Glomerular visceral epithelial cell (primary cell): ENCODE data around the gene BORCS5.
A peak's percentile ranks its signal among the peaks of the same experiment; 100 is the strongest.

Experiments
- DNase-seq: peaks from one replicate; pipeline ENCODE4 v3.0.0-alpha.2; 2016; ENCODE audit errors: extremely low spot score

BORCS5 gene

DNA sequence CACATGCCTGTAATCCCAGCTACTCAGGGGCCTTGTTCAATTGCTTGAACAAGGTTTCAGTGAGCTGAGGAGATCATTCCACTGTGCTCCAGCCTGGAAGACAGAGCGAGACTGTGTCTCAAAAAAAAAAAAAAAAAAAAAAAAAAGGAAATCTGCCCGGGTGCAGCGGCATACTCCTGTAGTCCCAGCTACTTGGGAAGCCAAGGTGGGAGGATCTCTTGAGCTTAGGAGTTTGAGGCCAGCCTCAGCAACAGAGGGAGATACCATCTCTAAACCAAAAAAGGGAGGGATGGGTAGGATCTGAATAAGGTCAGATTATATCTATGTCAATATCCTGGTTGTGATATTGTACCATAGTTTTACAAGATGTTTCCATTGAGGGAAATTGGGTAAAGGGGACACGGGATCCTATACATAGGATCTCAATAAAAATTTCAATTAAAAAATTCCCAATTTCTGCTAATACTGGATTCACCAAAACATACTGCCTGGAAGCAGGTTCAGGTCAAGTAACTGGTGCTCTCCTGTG lies 76.4 kb downstream of the BORCS5 start:
- no peak for DNase-seq

DNA sequence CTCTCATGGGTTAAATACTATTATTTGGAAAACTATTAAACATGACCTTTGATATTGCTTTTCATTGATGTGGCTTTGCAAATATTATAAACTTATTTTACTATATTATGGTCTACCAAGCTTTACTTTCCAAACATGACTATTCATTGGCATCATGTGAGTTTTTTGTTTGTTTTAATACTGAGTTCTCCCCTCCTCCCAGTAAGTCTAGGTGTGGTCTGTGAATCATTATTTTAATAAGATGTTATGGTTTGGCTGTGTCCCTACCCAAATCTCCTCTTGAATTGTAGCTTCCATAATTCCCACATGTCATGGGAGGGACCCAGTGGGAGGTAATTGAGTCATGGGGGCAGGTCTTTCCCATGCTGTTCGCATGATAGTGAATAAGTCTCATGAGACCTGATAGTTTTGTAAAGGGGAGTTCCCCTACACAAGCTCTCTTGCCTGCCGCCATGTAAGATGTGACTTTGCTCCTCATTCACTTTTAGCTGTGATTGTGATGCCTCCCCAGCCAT lies 80.0 kb downstream of the BORCS5 start:
- no peak for DNase-seq

DNA sequence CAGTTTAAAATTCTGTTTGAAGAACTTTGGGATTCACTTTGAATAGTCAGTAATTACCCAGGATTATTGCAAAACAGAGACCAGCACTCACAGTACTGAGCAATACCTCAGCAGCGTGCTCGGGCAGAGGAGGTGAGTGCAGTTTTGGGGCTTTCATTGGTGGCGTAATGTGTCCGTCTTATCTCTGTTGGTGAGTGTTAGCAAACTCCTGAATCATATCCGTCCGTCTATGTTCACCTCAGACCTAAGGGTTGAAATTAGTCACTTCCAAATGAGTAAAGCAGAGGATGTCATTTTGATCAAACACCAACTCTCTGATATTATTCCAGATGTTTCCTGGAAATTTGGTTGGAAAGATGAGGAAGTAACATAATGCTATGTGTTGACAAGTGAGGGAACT lies 82.8 kb downstream of the BORCS5 start:
- DNase-seq: peak; percentile 17

DNA sequence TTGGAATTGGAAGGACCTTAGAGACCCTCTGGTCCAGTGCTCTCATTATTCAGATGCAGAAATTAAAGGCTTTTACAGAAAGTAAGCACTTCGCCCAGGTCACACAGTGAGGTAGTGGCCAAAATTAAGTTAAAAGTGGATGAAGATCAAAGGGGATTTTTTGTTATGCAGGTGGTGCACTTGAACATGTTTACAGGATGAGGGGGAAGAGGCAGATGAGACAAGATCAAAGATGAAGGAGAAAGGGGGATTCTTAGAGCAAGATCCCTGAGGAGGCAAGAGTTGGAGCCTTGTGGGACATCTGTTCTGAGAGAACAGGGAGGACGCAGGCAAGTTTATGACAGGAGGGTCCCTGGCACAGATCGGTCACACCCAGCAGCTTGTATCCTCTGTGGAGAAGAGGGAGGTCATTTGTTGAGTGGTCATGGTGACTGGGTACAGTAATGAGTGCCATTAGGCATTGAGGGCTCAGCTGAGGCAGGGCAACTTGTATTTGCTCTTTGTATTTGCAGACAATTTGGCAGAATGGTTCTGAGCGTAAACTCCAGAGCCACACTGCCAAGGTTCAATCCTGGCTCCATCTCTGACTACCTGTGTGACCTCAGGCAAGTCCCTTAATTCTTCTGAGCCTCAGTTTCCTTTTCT lies 84.0 kb downstream of the BORCS5 start:
- no peak for DNase-seq

DNA sequence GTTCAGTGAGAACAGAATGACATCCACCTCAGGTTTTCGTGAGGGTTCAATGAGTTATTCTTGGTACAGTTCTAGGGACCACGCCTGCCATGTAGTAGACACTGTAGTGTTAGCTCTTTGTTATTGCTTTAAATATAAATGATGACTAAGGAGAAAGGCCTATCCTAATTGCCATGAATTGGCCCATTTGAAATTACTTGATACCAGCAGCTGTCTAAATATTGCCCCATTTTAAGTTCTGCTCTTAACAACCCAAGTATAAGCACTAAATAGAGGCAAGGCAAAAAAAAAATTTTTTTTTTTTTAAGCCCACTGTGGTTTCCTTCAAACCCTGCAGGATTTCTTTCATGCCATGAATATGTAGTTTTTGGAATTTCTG lies 84.5 kb downstream of the BORCS5 start:
- DNase-seq: no peak

DNA sequence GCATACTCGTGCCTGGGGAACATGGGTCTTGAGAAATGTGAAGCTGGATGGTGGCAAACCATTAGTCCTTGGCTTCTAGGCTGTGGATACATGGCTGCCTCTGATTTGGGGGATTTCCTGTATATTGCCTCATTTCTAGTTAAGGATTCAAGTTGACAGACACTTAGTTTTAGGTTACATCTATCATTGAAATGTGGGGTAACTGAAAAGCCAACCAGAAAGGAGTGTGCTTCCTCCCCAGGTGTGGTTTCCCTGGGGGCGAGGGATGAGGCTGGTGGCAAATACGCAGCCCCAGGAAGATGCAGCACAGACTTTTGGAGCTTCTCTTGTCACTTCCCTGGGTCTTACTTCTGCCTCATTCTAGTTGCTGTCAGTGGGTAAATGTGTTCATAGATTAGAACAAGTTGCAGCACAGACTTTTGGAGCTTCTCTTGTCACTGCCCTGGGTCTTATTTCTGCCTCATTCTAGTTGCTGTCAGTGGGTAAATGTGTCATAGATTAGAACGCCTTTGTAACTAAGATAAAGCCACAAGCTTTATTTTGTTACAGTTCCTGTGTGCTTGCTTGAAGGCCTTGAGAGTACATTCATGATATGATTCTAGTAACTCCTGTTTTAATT lies 85.1 kb downstream of the BORCS5 start:
- no peak for DNase-seq

DNA sequence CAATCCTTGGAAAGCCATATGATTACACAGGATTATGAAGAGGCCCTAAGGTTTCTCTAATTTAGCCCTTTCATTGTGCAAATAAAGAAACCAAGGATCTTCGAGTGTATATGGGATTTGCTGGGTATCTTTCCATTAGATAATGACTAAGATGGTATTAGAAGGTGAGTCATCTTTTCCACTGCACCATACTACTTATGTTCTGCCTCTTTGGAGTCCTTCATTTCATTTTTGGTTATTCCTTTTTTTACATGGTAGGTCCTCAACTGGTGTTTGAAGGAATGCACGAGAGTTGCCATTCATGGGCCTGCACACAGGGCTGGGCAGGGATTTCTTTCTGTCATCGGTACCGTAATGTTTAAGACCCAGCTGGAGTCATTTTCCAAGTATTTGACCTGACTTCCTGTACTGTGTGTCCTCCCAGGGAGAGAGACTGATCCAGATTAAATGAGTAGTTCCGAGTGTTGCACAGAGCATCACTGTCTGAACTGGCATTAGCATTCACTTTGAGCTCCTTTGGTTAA lies 85.7 kb downstream of the BORCS5 start:
- DNase-seq: no peak

DNA sequence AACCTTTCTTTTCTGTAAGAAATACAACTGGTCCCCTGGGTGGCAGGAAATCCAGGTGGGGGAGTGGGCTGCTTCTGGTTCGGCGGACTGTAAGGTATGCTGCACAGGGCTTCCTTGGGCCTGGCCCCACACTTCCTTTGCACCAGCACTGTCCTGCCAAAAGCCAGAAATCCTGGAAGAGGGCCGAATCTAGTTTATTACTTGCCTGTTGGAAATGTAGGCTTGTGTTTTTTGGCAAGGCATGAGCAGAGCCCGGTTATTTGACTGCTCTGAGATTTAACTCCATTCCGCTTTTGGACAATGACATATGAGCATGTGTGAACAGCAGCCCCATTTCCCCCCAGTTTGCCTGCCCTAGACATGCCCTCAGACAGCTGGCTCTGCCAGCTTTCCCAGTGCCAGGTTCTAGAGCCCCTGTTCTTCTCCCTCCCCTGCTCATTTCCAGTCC lies 86.6 kb downstream of the BORCS5 start:
- no peak for DNase-seq

DNA sequence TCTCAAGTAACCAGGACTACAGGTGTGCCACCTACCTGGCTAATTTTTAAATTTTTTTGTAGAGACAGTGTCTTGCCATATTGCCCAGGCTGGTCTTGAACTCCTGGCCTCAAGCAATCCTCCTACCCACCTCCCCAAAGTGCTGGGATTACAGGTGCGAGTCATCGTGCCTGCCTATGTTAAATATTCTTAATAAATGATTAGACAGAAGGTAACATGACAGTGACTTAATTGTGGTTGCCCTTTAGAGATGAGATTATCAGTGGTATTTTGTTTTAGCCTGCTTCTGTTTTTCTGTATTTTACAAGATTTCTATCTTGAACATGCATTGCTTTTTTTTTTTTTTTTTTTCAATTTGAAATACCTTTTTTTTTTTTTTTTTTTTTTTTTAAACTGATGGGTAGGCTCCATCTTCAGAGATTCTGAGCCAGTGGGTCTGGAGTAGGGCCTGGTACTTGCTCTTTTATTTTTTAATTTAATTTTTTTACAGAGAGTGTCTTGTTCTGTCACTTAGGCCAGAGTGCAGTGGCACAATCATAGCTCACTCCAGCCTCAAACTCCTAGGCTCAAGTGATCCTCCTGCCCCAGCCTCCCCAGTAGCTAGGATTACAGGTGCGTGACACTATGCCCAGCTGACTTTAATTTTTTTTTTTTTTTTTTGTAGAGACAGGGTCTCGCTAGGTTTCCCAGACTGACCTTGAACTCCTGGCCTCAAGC lies 88.4 kb downstream of the BORCS5 start:
- peak; percentile 19 for DNase-seq

DNA sequence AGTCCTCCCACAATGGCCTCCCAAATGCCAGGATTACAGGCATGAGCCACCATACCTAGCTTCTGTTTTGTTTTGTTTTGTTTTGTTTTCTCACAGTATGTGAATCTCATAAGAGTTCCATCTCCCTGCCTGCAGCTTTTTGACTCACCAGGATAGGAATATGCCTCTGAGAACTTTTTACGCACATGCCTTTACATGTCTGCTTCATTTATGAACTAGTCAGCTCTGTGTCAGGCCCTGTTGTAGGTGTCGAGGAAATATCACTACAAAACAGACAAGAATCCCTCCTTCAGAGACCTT lies 89.0 kb downstream of the BORCS5 start:
- DNase-seq: no peak

DNA sequence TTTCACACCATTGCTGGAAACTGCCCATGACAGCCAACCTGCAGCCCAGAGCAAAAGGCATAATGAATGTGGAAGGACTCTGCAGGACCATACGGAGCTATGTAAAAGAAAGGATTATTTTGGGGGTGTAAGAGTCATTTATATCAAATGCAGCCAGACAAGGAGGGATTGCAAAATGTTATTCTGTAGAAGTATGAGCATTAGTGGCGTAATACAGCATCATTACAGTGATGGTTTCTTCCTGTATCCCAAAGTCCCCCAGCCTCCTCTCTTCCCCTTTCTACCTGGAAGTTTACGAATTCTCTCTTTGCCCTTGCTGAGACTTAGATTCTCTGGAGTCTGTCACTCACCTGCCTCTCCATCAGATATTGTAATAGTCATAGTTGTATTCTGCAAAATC lies 89.9 kb downstream of the BORCS5 start:
- no peak for DNase-seq

DNA sequence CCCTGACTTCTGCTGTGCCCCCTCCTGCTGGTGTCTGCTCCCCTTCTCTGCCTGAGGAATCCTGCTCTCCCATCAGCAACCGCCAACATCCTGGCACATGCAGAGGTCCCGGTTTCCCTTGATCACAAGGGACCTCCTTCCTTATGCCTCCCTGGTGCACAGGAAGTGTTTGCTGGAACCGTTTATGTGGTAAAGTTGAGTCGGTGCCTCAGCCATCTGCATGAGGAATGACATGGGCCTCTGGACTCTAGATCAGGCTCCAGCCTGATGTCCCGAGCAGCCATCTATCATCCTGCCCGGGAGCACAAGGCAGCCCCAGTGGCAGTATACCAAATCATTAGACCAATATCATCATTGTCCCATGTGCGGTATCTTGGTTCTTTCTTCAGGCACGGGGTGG lies 90.4 kb downstream of the BORCS5 start:
- DNase-seq: no peak

DNA sequence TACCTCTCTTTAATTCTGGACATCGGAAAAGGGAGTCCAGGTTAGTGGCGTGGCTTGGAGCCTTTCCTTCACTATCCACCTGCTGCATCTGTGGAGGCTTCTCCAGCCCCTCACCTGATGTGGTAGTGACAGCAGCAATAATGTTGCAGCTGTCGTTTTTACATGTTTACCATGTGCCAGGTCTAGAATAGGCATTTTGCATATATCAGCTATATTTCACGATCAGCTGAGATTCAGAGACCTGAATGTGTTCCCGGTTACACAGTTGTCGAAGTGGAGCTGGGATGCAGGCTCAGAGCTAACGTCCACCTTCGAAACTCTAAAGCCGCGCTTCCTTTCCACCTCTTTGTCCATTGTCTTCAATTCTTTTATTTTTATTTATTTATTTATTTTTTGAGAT lies 91.0 kb downstream of the BORCS5 start:
- no peak for DNase-seq

DNA sequence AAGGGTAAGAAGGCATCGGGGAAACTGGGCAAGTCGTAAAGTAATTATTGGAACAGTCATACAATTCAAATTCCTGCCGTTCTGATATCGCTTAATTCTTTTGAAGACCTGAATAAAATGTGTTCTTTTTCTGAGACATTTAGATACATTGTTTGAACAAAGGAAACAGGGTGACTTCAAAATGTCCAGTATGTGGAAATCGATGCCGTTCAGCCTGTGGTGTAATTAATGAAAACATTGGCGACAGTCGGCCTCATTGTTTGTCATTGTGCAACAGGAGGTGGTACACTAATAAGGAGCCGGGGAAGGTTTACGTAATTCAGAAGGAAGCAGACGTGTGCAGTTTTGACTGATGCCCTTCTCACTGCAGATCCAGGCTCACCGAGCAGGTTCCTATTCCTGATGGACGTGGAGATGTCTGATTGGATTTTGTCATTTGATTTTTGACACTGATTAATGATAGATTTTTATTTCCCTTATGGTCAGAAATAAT lies 92.7 kb downstream of the BORCS5 start:
- DNase-seq: no peak

DNA sequence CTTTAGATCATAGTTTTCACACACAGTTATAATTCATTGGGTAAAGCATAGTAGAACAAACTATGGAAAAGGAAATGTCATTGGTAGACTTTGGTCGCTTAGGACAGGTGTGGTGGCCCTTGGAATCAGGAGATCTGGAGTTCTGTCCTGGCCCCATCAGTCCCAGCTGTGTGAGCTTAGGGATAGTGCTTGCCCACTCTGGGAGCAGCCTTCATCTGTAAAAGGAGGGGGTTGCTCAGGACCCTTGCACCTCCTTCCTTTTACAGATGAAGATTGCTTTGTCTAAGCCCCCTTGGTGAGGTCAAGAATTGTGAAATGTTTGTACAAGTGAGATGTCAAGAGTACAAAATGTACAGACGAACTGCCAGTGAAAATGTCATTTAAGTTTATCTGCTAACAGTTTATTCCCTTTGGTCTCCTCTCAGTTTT lies 93.2 kb downstream of the BORCS5 start:
- DNase-seq: no peak

DNA sequence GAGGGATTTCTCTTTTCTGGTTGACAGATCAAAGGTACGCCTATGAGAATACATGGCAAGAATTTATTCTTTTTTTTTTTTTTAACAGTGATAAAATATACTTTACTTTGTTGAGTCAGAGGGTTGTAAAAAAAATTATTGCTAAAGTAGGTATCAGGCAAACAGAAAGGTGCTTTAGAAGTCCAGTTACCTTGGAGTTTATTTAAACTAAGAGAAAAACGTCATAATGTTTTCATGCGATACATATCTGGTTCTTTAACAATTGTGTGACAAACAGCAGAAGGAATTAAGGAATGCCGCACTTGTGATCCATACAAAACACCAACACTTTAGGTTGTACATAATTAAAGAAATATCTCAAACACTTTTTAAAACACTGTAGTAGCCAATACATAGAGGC lies 94.2 kb downstream of the BORCS5 start:
- no peak for DNase-seq

DNA sequence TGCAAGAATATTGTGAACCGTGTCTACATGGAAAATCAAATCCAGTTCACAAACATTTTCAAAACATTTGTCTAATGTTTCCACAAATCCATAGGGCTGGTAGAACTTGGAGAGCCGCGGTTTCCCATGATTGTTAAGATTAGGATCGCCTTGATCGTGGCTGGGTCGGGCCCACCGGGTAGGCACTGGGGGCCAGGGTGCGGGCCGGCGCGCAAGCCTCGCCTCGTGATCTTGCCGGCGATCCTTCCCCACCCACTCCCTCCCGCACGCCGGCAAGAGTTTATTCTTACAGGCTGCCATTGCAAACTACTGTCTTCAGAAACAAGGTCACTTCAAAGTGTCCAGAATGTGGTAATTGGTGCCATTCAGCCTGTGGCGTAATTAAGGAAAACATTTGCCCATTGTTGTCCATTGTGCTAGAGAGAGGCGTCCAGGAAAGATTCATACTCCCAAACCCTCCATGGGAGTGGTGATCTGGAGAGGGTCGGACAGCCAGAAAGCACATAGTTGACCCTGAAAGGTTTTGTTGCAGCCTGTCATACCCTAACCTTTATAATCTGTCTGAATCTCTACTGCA lies 95.5 kb downstream of the BORCS5 start:
- DNase-seq: no peak

DNA sequence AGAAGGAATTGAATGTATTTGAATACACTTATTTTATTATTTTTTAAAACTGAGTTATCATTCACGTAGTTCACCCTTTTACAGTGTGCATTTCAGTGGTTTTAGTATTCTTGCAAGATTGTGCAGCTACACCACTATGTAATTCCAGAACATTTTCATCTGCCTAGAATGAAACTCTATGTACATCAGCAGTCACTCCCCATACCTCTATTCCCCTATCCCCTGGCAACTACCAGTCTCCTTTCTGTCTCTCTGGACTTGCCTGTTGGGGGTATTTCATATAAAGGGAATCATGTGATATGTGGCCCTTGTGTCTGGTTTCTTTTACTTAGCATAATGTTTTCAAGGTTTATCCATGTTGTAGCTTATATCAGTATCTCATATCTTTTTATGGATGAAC lies 96.8 kb downstream of the BORCS5 start:
- no peak for DNase-seq

DNA sequence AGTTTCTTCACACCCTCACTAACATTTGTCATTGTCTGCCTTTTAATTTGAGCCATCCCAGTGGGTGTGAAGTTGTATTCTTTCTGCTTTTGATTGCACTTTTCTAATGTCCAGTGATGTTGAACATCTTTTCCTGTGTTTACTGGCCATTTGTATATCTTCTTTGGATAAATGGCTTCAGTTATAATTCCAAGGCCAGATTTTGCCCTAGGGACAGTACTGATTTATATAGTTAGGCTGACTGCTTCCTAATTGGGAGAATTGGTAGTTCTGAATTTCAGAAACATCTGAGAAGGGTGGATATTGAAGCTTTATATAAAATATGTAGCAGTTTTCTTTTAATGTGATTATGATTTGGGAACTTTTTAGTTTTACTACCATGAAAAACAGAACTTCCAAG lies 97.4 kb downstream of the BORCS5 start:
- no peak for DNase-seq

DNA sequence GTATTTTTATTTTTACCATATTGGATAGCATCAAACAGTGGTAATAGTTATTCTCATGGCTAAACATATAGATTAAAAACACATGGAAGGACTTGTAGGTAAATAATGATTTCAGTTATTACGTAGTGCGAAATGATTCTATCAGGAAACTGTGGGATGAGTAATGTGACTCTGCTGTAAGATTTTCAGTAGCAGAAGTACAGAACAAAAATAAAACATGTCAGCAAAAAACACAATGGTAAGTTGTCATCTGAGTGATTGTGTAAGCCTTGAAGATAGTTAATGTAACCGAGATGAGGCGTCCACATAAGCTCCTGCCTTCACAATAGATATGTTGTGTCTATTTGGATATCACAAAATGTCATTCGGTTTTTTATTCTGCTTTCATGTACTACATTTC lies 99.8 kb downstream of the BORCS5 start:
- no peak for DNase-seq

DNA sequence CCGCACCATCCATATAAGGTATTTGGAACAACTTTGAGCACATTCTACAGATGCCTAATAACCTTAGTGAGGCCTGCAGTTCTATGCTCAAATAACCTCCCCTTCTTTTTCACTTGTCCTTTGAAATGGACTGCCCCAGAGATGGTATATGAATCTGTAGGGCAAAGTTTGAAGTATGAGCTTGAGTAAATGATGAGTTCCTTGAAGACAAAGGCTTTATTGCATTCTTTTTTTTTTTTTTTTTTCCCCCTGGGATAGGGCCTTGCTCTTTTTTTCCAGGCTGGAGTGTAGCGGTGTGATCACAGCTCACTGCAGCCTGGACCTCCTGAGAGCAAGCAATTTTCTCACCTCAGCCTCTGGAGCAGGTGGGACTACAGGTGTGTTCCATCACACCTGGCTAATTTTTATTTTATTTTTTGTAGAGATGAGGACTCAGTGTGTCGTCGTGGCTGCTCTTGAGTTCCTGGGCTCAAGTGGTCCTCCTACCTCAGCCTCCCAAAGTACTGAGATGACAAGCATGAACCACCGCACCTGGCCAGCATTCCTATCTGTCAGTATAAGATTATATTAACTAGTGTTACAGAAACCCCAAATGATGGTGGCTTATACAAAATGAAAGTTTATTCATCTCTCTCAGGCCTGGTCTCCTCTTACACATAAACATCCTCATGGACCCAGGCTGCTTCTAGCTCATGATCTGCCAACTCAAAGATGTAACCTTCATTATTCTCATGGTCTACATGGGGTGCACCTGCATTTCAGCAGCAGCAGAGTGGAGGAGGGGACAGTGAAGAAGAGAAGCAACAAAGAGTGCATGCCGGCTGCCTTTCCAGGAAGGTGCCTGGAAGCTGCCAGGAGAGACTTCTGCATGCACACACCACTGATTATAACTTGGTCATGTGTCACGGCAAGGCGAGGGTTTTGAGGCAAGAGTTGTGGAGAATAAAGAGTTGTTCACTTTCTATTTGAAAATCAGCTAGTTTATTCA lies 104.4 kb downstream of the BORCS5 start:
- no peak for DNase-seq
